HG03066 (cell line): ENCODE results near the gene ADAMTSL2.

ENCODE experiments used
- ATAC-seq: cut with Tn5 transposase; IDR thresholded peaks from one replicate; pipeline ENCODE4 v1.9.1; 2021; ENCODE audit warnings: low read depth; ENCODE audit not compliant: unreplicated experiment

The ADAMTSL2 gene

DNA sequence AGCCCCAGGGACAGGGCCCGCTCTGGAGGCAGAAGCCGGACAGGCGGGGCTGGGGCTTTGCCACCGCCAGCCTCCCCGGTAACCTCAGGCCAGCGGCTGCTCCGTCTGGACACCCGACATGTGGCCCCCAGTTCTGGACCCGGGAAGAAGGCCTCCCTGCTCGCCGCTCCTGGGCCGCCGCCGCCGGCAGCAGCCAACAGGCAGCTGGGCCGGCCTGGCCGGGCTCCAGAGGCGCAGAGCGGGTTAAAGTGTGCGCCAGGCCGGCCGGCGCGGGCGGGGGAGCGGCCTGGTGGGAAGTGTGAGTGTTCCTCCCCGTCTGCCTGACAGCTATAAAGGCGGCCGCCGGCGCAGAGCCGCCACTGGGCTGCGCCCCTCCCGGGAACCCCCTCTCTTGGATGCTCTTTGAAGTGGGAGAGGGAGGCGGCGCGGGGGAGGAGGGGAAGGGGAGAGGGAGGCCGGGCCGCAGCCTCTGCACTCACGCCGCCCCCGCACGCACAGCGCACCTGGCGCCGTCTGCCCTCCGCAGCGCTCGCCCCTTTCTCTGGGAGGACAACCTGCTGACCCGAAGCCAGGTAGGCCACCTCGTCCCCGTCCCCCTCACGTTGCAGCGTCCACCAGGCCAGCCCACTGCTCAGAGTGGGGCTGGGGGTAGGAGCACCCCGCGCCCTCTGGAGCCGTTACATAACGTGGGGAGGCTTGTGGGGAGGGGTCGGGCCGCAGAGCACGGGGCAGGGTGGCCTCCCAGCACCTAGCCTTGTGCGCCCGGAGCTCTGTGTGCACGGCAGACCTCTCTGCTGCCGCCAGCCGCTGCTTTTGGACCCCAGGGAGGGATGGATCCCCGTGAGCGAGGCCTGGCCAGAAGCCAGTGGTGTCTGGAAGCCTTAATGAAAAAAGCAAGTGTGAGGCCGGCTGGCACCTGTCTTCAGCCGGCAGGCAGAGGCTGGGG is at the start of gene ADAMTSL2:
Gene ADAMTSL2 (plus strand): TSS at position 359 of the 946 bp plus-strand sequence. CDS start 2,009 bp downstream, outside the sequence.
- no peak for ATAC-seq

DNA sequence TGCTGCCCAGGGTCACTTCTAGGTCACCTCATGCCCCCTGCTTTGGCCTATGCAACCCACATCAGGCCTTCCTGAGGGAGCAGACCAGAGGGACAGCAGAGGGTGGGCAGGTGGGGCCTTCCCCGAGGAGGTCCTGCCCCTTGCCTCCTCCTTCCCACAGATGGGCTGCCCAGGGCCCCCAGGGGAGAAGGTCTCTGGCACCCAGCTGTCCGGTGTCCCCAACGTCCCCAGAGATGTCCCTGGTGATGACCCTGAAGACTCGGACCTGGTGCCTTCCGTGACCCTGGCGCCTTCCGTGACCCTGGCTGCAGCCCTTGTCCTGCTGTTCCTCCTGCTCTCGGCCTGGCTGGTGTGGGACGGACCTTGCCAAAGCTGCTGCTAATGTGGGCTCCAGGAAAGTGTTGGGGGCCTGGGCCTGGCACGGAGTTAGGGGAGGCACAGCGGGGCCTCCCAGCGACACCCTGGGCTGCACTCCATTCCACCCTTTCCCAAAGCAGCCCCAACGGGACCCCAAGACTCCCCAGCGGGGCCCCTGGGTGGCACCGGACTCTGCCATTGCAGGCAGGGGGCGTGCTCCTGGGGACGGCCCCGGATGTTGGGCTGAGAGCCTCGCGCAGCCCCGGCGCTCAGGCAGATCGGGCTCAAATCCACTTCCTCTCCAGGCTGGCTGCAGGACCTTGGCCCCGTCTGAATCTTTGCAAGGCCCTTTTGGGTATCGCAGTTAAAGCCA is 48.8 kb upstream of the ADAMTSL2 start:
- ATAC-seq: no peak

DNA sequence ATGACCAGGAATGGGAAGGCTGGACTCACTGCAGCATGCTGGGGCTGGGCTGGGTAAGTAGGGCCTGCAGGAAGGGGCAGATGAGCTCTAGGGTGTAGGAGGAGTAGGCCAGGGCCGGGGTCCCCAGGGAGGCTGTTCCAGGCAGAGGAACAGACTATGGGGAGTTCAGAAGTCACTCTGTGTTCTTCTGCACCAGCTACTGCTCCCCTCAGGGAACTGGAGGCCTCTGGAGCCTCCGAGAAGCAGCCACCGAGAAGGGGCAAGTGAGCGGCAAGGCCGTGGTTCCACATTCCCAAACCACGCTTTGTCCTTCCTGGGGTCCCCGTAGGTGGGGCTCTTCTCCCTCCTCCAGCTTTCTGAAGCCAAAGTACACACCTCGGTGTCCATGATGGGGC is 47.2 kb upstream of the ADAMTSL2 start:
- no peak for ATAC-seq

DNA sequence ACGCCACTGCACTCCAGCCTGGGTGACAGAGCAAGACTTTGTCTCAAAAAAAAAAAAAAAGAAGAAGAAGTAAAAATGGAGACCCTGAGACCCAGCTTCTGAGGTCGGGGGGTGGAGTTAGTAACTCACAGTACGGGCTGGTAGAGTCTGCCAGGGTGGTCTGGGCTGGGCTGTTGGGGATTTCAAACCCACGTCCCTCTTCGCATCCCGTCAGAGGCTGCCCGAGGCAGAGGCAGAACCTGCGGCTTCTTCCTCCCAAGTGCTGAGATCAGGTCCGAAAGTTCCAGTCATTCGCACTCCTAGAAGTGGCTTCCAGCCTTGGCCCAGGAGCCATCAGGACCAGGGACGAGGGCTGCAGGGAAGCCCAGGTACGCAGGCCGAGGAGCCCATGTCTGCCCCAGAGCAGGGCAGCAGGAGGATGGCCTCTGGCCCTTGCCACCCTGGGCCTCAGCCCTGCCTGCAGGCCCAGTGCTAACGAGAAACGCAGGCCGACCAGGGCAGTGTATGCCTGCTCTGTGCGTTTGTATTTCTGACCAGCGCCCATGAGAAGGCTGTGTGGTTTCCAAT is 45.7 kb upstream of the ADAMTSL2 start:
- no peak for ATAC-seq

DNA sequence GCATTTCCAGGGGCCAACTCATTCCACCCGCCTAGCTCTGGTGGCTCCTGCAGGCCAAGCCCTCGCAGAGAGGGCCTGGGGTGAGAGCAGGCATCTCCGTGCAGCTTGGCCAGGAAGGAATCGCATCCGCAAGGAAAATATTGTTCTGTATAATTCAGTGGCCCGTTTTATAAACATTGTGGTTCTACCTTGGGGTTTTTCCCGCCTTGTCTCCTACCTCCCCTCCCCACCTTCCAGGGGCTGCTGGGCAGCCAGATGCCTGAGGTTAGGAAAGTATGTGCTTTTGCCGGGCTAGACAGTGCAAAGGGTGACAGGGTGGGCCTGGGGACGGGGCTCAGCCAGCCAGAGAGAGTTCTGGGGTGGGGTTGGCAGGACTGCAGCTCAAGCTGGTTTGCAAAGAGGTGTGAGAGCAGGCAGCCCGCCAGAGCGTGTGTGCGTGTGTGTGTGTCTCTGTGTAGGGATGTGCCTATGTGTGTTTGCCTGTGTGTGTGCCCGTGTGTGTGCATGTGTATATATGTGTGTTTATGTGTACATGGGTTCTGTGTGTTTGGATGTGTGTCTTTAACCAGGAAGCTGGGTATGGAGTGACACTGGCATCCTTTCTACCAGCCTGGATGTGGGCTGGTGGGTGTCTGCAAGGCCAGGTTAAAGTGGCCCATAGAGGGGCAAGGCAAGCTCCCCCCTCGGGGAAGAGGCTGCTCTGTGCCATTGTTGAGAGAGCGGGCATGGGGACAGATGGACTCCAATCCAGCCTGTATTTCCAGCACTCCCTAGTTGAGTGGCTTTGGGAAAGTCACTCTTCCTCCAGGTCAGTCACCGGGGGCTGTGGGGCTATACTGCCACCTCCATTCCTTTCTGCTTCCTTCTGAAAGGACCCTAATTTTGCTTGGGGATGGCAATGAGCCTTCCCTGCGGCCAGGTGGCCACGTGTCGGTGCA is 45.0 kb upstream of the ADAMTSL2 start:
- ATAC-seq: no peak

DNA sequence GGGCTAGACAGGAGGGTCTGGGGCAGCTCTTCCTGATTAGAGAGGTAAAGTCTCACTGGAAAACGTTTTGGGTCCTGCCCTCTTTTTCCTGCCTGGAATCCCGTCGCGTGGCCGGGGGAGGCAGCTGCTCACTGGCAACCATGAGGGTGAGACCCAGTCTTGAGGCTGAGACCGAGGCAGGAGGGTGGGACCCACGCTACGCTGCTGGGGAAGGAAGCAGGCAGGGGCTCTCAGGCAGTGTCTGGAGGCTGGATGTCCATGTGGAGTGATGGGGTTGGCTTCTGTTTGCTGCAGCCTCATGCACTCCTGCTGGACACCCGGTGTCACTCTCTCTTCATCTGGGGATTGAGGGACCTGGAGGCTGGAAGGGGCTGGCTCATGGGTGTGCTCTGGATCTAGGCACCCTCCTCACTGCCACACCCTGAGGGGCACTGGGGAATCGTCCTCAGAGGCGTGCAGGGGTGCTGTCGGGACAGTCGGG is 44.3 kb upstream of the ADAMTSL2 start:
- ATAC-seq: no peak

DNA sequence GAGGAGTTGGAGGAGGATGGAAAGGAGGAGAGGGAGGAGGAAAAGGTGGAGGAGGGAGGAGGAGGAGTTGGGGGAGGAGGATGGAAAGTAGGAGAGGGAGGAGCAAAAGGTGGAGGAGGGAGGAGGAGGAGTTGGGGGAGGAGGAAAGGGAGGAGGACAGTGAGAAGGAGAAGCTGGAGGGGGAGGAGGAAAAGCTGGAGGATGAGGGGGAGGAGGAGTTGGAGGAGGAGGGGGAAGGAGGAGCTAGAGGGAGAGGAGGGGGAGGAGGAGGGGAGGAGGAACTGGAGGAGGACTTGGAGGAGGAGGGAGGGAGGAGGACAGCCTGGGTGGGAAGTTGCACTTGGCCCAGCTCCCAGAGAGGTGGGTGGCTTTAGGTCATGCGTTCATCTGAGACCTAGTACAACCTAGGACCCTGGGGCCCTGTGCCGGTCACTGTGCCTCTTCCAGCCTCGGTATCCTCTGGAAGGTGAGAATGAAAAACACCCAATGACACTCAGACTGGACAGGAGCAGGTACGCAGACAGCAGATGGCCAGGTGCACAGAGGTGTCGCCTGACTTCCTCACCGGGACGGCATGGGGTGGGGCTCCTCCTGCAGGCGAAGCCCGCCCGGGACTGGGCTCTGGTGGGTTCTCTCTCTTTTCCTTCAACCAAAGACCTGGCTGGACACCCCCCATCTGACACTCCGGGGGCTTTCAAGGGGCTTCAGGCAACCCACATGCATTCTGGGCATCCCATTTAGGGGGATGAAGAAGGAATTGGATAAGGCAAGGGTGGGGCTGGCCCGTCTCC is 43.4 kb upstream of the ADAMTSL2 start:
- ATAC-seq: no peak

DNA sequence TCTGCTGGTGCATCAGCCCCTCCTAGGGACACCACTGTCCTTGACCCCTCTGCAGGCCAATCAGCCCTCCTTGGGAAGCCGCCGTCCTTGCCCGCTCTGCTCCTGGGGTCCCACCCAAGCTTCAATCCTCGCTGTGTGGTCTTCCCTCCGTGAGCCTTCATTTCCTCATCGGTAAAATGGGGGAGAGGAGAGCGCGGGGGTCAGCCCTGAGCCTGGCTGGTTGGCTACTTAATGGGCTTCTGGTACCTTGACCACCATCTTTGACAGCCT is 42.9 kb upstream of the ADAMTSL2 start:
- ATAC-seq: no peak

DNA sequence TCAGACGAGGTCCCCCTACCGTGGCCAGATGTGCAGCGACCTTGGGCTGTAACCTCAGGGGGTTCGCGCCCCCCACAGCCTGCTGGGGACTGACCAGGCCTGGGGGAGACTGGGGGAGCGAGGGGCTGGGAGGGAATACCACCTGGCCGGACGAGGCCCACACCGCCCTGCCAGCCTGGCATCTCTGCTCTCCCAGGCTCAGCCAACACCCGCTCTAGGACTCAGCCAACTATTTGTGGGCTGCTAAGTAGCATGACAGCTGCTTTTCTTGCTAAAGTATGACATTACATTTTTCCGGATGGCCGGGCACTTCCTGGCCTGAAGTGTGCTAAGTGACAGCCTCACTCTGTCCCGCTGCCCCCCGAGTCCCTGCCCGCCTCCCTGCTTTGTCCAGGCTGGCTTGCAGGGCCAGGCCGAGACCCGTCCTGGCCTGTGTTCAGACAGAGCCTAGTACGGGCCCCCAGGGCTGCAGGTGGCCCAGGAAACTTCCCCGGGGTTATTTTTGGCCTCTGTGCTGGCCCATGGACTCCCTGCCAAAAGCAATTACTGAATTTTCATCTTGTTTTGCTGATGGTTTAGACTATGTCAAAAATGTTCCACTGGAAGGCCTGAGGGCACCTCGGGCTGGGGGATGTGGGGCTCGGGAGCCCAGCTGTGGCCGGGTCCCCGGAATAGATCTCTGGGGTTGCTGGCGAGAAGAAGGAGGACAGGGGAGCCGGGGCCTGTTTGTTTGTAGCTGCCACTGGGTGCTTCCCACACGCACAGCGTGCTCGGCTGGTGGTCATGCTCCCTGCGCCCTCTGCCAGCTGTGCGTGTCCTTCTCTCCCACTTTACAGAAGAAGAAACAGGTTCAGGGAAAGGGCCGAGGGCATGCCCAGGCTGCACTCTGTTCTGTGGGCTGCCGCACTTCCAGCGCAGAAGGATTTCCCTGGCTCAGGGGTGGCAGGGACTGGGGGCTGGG is 42.2 kb upstream of the ADAMTSL2 start:
- no peak for ATAC-seq

DNA sequence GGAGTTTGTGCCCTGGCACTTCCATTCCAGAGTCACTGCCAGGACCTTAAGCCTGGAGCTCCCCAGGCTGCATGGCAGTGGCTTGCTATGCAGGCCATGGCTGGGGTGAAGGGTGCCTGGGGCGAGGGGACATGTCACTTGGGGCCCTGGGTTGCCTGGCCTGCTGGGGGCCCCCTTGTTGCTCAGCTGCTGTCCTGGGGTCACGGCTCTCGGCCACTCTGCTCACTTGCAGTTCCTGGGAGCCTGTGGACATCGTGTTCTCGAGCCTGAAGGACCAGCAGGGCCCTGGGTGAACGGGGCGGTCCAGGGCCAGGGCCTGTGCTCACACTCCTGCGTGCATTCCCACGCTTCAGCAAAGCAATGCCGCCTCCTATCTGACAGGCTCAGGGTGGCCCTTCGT is 41.1 kb upstream of the ADAMTSL2 start:
- no peak for ATAC-seq

DNA sequence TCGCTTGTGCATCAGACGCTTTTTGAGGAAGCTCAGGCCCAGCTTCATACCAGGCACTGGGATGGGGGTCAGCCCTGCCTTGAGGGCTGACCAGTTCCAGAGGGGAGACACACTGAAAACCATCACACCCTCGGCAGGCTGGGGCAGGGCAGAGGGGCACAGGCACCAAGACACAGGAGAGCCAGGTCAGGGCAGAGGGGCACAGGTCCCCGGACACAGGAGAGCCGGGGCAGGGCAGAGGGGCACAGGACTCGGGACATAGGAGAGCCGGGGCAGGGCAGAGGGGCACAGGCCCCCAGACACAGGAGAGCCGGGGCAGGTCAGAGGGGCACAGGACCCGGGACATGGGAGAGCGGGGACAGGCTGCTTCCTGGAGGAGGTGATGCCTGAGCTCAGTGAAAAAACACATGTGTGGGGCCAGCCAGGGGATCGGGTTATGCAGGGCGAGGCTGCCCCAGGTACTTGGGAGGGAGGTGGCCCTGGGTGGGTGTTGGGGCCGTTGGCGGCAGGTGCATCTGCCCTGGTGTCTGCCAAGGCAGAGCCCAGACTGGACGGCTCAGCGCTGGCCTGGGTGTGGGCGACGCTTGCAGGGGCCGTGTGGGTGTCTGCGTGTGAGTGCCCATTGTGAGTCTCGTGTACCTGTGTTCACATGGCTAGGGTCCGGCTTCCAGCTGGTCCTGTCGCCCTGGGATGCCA is 40.5 kb upstream of the ADAMTSL2 start:
- ATAC-seq: no peak

DNA sequence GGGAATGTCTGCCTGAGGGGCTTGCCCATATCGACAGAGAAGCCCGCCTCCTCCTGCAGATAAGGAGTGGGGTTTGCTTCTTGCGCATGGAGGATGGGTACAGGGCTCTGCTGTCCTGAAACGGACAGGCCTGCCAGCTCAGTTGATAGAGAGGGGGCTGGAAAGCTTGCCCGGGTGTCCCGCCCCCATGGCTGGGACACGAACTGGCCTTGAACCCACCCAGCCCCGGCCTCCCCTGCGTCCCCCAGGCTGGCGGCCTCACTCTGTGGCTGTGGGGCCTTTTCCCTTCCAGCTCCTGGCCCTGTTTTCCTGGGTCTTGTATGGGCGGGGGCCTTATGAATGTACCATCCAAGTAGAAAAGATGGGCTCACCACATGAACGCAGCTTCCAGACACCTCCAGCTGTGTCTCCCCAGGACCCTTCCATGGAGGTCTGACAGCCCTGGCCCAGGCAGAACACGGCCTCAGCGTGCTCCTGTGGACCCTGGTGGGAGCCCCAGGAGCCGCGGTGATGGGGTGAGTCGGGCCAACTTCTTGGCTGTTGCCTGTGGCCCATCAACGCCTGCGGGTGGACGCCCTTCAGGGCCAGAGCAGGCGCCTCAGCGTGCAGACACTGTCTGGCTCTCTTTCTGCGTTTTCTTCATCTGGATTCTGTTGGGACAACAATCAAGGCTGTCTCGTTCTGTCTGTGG is 39.7 kb upstream of the ADAMTSL2 start:
- no peak for ATAC-seq

DNA sequence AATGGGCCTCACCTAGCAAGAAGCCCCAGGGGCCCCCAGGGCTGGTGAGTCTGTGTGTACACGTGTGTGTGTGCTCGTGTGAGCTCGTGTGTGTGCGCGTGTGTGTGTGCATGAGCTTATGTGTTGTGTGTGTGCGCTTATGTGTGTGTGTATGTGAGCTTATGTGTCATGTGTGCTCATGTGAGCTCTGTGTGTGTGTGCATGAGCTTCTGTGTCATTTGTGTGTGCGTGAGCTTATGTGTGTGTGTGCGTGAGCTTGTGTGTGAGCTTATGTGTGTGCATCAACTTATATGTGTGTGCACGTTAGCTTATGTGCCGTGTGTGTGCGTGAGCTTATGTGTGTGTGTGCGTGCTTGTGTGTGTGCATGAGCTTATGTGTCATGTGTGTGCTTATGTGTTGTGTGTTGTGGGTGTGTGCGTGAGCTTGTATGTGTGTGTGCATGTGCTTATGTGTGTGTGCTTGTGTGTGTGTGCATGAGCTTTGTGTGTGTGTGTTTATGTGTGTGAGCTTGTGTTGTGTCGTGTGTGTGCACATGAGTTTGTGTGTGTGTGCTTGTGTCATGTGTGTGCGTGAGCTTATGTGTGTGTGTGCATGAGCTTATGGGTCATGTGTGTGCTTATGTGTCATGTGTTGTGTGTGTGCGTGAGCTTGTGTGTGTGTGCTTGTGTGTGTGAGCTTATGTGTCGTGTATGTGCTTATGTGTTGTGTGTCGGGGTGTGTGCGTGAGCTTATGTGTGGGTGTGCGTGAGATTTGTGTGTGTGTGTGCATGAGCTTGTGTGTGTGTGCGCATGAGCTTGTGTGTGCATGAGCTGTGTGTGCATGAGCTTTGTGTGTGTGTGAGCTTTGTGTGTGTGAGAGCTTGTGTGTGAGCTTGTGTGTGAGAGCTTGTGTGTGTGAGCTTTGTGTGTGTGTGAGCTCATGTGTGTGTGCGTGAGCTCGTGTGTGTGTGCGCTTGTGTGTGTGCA is 38.9 kb upstream of the ADAMTSL2 start:
- no peak for ATAC-seq

DNA sequence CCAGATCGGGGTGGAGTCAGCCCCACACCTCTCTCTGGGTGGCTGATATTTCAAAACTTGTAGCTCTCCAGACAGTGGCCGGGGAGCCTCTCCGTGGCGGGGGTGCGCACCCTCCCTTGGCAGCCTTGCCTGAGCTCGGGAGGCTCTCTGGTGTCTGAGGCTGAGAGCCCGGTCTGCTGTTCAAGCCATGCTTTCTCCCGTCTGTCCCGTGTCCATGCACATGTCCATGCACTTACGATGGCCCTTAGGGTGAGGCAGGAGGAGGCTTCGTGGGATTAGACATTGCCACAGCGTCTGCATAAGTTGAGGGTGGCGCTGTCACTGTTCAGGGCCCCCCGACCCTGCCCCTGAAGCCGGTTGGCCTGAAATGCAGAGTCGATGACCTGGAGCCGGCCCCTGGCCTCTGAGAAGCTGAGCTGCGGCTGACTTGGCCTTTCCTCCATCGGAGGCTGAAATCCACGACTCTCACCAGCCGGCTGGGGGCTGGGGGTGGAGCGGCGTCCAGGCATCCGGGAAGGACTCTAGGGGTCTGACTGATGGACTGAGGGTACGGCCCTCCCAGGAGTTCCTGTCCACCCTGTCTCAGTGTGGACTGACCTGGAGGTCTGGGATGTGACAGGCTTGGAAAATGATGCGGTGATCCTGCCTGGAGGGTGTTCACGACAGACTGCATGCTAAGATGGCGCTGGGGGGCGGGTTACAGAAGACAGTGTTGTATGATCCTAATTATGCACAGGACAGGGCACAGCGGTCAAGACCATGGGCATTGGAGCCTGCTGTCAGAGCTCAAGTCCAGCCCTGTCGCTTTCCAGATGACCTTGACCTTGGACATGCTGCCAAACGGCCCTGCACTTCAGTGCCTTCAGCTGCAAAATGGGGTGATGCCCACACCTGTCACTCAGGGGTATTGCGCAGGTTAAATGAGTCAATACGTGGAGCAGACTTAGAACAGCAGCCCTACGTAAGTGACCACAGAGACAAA is 37.4 kb upstream of the ADAMTSL2 start:
- no peak for ATAC-seq
